Esophagus muscularis mucosa (tissue), 4 donors: ENCODE measurements around the gene ARL2. TPM values are rescaled to one million over a fixed set of nuclear protein-coding genes. Genes with fewer than 3 reads are reported as not detected.

Experiments used
- DNase-seq: peaks from one replicate; pipeline ENCODE4 v3.0.0-alpha.2; 2017; ENCODE audit errors: extremely low spot score
- H3K27ac ChIP-seq, 4 donors: fragments of 200-600 bp; sonication (generic); replicated peaks in 1 of 4; 1 replicate in 3 of 4; 2 replicates in 1 of 4; pipeline ENCODE4 v1.5.1; 2016 to 2019; ENCODE audit warnings: mild to moderate bottlenecking in 1 of 4
- H3K27me3 ChIP-seq, 4 donors: fragments of 200-600 bp; sonication (generic); one replicate each; pipeline versions ENCODE4 v1.5.1 to v1.6.0; 2016 to 2019
- H3K36me3 ChIP-seq, 4 donors: fragments of 200-600 bp; sonication (generic); one replicate each; pipeline ENCODE4 v1.5.1; 2016 to 2019
- H3K4me1 ChIP-seq, 4 donors: fragments of 200-600 bp; sonication (generic); one replicate each; pipeline ENCODE4 v1.5.1; 2016 to 2019
- H3K4me3 ChIP-seq, 4 donors: fragments of 200-600 bp; sonication (generic); 1 replicate in 2 of 4; 2 replicates in 2 of 4; pipeline ENCODE4 v1.5.1; 2016 to 2019; ENCODE audit warnings: mild to moderate bottlenecking in 4 of 4, moderate library complexity in 1 of 4
- H3K9me3 ChIP-seq, 4 donors: fragments of 200-600 bp; sonication (generic); 1 replicate in 3 of 4; 2 replicates in 1 of 4; pipeline ENCODE4 v1.5.1; 2016 to 2019
- CTCF ChIP-seq, 3 experiments: fragments of 200-600 bp in 2 of 3; fragments of 450-650 bp in 1 of 3; sonication (generic) in 2 of 3; IDR thresholded peaks; one replicate each; pipeline ENCODE4 v1.5.1; 2017 to 2019; ENCODE audit warnings: antibody characterized with exemption in 3 of 3, mild to moderate bottlenecking in 2 of 3, moderate library complexity in 1 of 3
- EP300 ChIP-seq: sonication (generic); formaldehyde crosslinking; IDR thresholded peaks from one replicate; pipeline ENCODE4 v1.6.1; 2017; ENCODE audit warnings: antibody characterized with exemption
- POLR2A ChIP-seq: fragments of 450-650 bp; IDR thresholded peaks from one replicate; pipeline ENCODE4 v1.6.1; 2017; ENCODE audit warnings: antibody characterized with exemption, moderate library complexity, mild to moderate bottlenecking, low read depth
- POLR2AphosphoS5 ChIP-seq, 2 donors: sonication (generic); formaldehyde crosslinking; IDR thresholded peaks; one replicate each; pipeline ENCODE4 v1.6.1; 2017; ENCODE audit warnings: antibody characterized with exemption in 2 of 2
- WGBS: methylation state at CpG from one replicate; pipeline ENCODE4 v1.1.5; 2018; 5-methylcytosine and 5-hydroxymethylcytosine counted together
- intact Hi-C: fragments of 100-400 bp; cut with DNase I; formaldehyde crosslinking; loops from one replicate; pipeline ENCODE4 v1.15.1; 2023
- total RNA-seq, 4 donors: library from RNA; depleted of rRNA; stranded (reverse); fragments of >200 nt; gene quantifications; one replicate each; pipeline versions ENCODE4 v1.1.0 to v1.2.1, GENCODE V29; 2016

The ARL2 gene
- total RNA-seq, 4 donors from 2014 or later: 150 to 189 (median 172) TPM

GRCh38 chr11:65064847-65065240 is 50.9 kb downstream of the ARL2 start:
- Histone ChIP-seq H3K27me3 (no peaks in the 10 kb centered on the region), H3K4me1 (no peaks in the 10 kb centered on the region), H3K27ac (no peak overlapping the region), H3K9me3 (no peaks in the 10 kb centered on the region), H3K36me3 (no peaks in the 10 kb centered on the region), H3K4me3 (no peak overlapping the region)
- 75% methylated on average over 4 of the region's 4 CpGs for WGBS
- TF ChIP-seq POLR2AphosphoS5 (IDR thresholded peaks at IDR 0.05): no peak
- TF ChIP-seq CTCF (IDR thresholded peaks at IDR 0.05): no peak
- no peak for TF ChIP-seq POLR2A
- TF ChIP-seq EP300: no peak
- no peak for DNase-seq
- intact Hi-C loops: loop anchor here (10.0 kb wide), 1 partner anchor 690 kb away; no protein-coding TSS in a partner anchor

GRCh38 chr11:65065851-65066250 is 51.9 kb downstream of the ARL2 start:
- H3K36me3 ChIP-seq: no peaks in the 10 kb centered on the region
- DNase-seq: no peak
- H3K27me3 ChIP-seq: no peaks in the 10 kb centered on the region
- no peak overlapping the region for H3K27ac ChIP-seq
- no peak overlapping the region for H3K4me3 ChIP-seq
- no peak for TF ChIP-seq EP300
- no peak for TF ChIP-seq POLR2A
- no peak for TF ChIP-seq CTCF (IDR thresholded peaks at IDR 0.05)
- H3K9me3 ChIP-seq: no peaks in the 10 kb centered on the region
- 93% methylated on average over 7 of the region's 7 CpGs for WGBS
- no peaks in the 10 kb centered on the region for H3K4me1 ChIP-seq
- intact Hi-C loops: loop anchor here (10.0 kb wide), 1 partner anchor 689 kb away; no protein-coding TSS in a partner anchor

GRCh38 chr11:65066315-65066714 is 52.4 kb downstream of the ARL2 start:
- H3K9me3 ChIP-seq: no peaks in the 10 kb centered on the region
- no peak overlapping the region for H3K4me3 ChIP-seq
- DNase-seq: no peak
- TF ChIP-seq POLR2A: no peak
- no peak for TF ChIP-seq CTCF (IDR thresholded peaks at IDR 0.05)
- TF ChIP-seq POLR2AphosphoS5 (IDR thresholded peaks at IDR 0.05): no peak
- no peak for TF ChIP-seq EP300
- no peaks in the 10 kb centered on the region for H3K36me3 ChIP-seq
- intact Hi-C loops: loop anchor here (10.0 kb wide), 1 partner anchor 688 kb away; no protein-coding TSS in a partner anchor
- no peaks in the 10 kb centered on the region for H3K4me1 ChIP-seq
- H3K27ac ChIP-seq: no peak overlapping the region
- WGBS: 71% methylated on average over 4 of the region's 11 CpGs
- no peaks in the 10 kb centered on the region for H3K27me3 ChIP-seq

- no peak for TF ChIP-seq CTCF (IDR thresholded peaks at IDR 0.05)
- TF ChIP-seq POLR2AphosphoS5 (IDR thresholded peaks at IDR 0.05): no peak
- TF ChIP-seq EP300: no peak
- TF ChIP-seq POLR2A: no peak
- no peaks in the 10 kb centered on the region for H3K9me3 ChIP-seq
- H3K27me3 ChIP-seq: no peaks in the 10 kb centered on the region
- H3K36me3 ChIP-seq: no peaks in the 10 kb centered on the region
- H3K4me1 ChIP-seq: no peaks in the 10 kb centered on the region
- H3K27ac ChIP-seq: no peak overlapping the region
- WGBS: 80% methylated on average over 3 of the region's 4 CpGs
- intact Hi-C loops: loop anchor here (10.0 kb wide), 1 partner anchor 688 kb away; no protein-coding TSS in a partner anchor
- DNase-seq: no peak
- no peak overlapping the region for H3K4me3 ChIP-seq
Observed at GRCh38 chr11:65066805-65067291, 52.9 kb downstream of the ARL2 start.

GRCh38 chr11:65067446-65067845 is 53.5 kb downstream of the ARL2 start:
- intact Hi-C loops: loop anchor here (10.0 kb wide), 1 partner anchor 687 kb away; no protein-coding TSS in a partner anchor
- no peak overlapping the region for H3K27ac ChIP-seq
- TF ChIP-seq EP300 (no peak), POLR2AphosphoS5 (IDR thresholded peaks at IDR 0.05) (no peak), POLR2A (no peak), CTCF (IDR thresholded peaks at IDR 0.05) (no peak)
- no peak for DNase-seq
- WGBS: 73% methylated on average over 2 of the region's 10 CpGs
- no peaks in the 10 kb centered on the region for H3K36me3 ChIP-seq
- no peaks in the 10 kb centered on the region for H3K4me1 ChIP-seq
- no peaks in the 10 kb centered on the region for H3K27me3 ChIP-seq
- no peak overlapping the region for H3K4me3 ChIP-seq
- H3K9me3 ChIP-seq: no peaks in the 10 kb centered on the region
